OCI-LY7 (cell line): Measurements from ENCODE around the gene TOP2B. TPM values are rescaled to one million over a fixed set of nuclear protein-coding genes. Genes with fewer than 3 reads are reported as not detected.

Experiments used
- BruUV-seq: library from RNA; stranded (reverse); fragments of 400-500 nt; replicated peaks from 2 replicates; lab custom pipeline; 2021; lab: Mats Ljungman, UMichigan
- CTCF ChIA-PET: fragments of 300-600 bp; sonication (Branson Sonifier 250); formaldehyde crosslinking; loops from one replicate; lab custom pipeline; 2022; ENCODE audit warnings: antibody characterized with exemption; ENCODE audit not compliant: unreplicated experiment; lab: Charles Lee
- POLR2A ChIA-PET: fragments of 300-600 bp; sonication (Branson Sonifier 250); formaldehyde crosslinking; loops from one replicate; lab custom pipeline; 2022; ENCODE audit warnings: antibody characterized with exemption; lab: Charles Lee
- DNase-seq: peaks from one replicate; pipeline ENCODE4 v3.0.0-alpha.2; 2015; ENCODE audit warnings: low spot score
- H2AFZ ChIP-seq: fragments of 200-600 bp; sonication (generic), shearing (Covaris generic); 2 replicates; pipeline ENCODE4 v1.6.1; 2014; ENCODE audit warnings: mild to moderate bottlenecking, antibody characterized with exemption, low read length, moderate library complexity
- H3K27ac ChIP-seq: fragments of 200-600 bp; sonication (generic); 2 replicates; pipeline ENCODE4 v1.5.1; 2014; ENCODE audit warnings: mixed run types, low read depth, mild to moderate bottlenecking, moderate library complexity, low read length, inconsistent platforms; ENCODE audit not compliant: poor library complexity, severe bottlenecking
- H3K36me3 ChIP-seq: fragments of 200-600 bp; sonication (generic); 2 replicates; pipeline ENCODE4 v1.6.1; 2014; ENCODE audit warnings: mild to moderate bottlenecking, antibody characterized with exemption, low read length, moderate library complexity, mixed read lengths; ENCODE audit not compliant: insufficient read depth
- H3K4me1 ChIP-seq: fragments of 200-600 bp; sonication (generic); 2 replicates; pipeline ENCODE4 v1.5.1; 2014; ENCODE audit warnings: mild to moderate bottlenecking, low read length; ENCODE audit not compliant: insufficient read depth, poor library complexity, severe bottlenecking
- H3K4me2 ChIP-seq: fragments of 200-600 bp; sonication (generic); 2 replicates; pipeline ENCODE4 v1.6.1; 2014; ENCODE audit warnings: mild to moderate bottlenecking, low read length
- H3K4me3 ChIP-seq: fragments of 200-600 bp; sonication (generic); 2 replicates; pipeline ENCODE4 v1.5.1; 2014; ENCODE audit warnings: mild to moderate bottlenecking, low read depth, low read length; ENCODE audit not compliant: poor library complexity, severe bottlenecking
- H3K79me2 ChIP-seq: fragments of 200-600 bp; sonication (generic); 2 replicates; pipeline ENCODE4 v1.6.1; 2016; ENCODE audit warnings: low read depth, mild to moderate bottlenecking, low read length, moderate library complexity, mixed read lengths; ENCODE audit not compliant: insufficient read depth
- H3K9me2 ChIP-seq: fragments of 200-600 bp; sonication (generic); 2 replicates; pipeline ENCODE4 v1.6.1; 2016; ENCODE audit warnings: mild to moderate bottlenecking, low read length, mixed read lengths; ENCODE audit not compliant: insufficient read depth
- H3K9me3 ChIP-seq: fragments of 200-600 bp; sonication (generic); 2 replicates; pipeline ENCODE4 v1.6.1; 2014; ENCODE audit warnings: mild to moderate bottlenecking, mixed run types, low read length, mixed read lengths
- H4K20me1 ChIP-seq: fragments of 200-600 bp; sonication (generic); 2 replicates; pipeline ENCODE4 v1.6.1; 2014; ENCODE audit warnings: mild to moderate bottlenecking, antibody characterized with exemption, low read length, moderate library complexity, mixed read lengths; ENCODE audit not compliant: insufficient read depth
- CTCF ChIP-seq: fragments of 200-600 bp; sonication (generic); conservative IDR thresholded peaks from 2 replicates; pipeline ENCODE4 v1.5.1; 2014; ENCODE audit warnings: mild to moderate bottlenecking, antibody characterized with exemption, low read length, moderate library complexity, mixed read lengths
- EZH2phosphoT487 ChIP-seq: fragments of 200-600 bp; sonication (generic); IDR thresholded peaks from 2 replicates; pipeline ENCODE4 v1.6.1; 2018; ENCODE audit warnings: low read depth, borderline replicate concordance, mild to moderate bottlenecking, mixed run types, antibody characterized with exemption, low read length, moderate library complexity, mixed read lengths
- intact Hi-C: fragments of 100-400 bp; cut with micrococcal nuclease; formaldehyde crosslinking; loops from one replicate; pipeline ENCODE4 v1.10.0; 2022; ENCODE audit not compliant: unreplicated experiment
- total RNA-seq, 2 experiments: library from RNA; depleted of rRNA in 1 of 2; stranded (reverse); fragments of >200 nt in 1 of 2; shearing (Covaris generic) in 1 of 2; gene quantifications; 2 replicates each; pipeline ENCODE4 v1.2.3, GENCODE V29; 2014 to 2022

Gene TOP2B
- total RNA-seq, 2 experiments from 2014 or later = 162 to 264 TPM

- Histone ChIP-seq H3K36me3 (no peaks in the 10 kb centered on the region), H3K4me3 (no peak overlapping the region), H3K79me2 (no peaks in the 10 kb centered on the region), H3K4me2 (no peak overlapping the region), H3K9me2 (no peaks in the 10 kb centered on the region), H3K9me3 (peaks cover 6% of the 10 kb centered on the region; the same call in 1 of the 2 replicates), H4K20me1 (no peaks in the 10 kb centered on the region), H3K27ac (no peak overlapping the region), H2AFZ (no peak overlapping the region), H3K4me1 (no peaks in the 10 kb centered on the region)
- TF ChIP-seq CTCF = no peak
- TF ChIP-seq EZH2phosphoT487 = no peak
- no peak for DNase-seq
- POLR2A ChIA-PET = interaction anchor here (1.1 to 1.3 kb wide), 2 partner anchors 13 to 18 kb away, joined by 3 to 4 read pairs; no protein-coding TSS in a partner anchor
- CTCF ChIA-PET = no interaction called here
- intact Hi-C loops = no loop called here
- no TSS peak for BruUV-seq
Observed at GRCh38 chr3:25679166-25679565, 14.5 kb upstream of the TOP2B start.

- no peak overlapping the region for H3K27ac ChIP-seq
- no peak overlapping the region for H3K4me3 ChIP-seq
- H2AFZ ChIP-seq = no peak overlapping the region
- intact Hi-C loops = no loop called here
- no peak for DNase-seq
- no peak for TF ChIP-seq EZH2phosphoT487
- no peak for TF ChIP-seq CTCF
- CTCF ChIA-PET = no interaction called here
- H3K4me2 ChIP-seq = no peak overlapping the region
- peaks cover 12% of the 10 kb centered on the region; the same call in 1 of the 2 replicates for H3K9me3 ChIP-seq
- no peaks in the 10 kb centered on the region for H3K4me1 ChIP-seq
- POLR2A ChIA-PET = interaction anchor here (1.1 to 1.3 kb wide), 2 partner anchors 13 to 17 kb away, joined by 3 to 4 read pairs; no protein-coding TSS in a partner anchor
- H3K36me3 ChIP-seq = no peaks in the 10 kb centered on the region; the same call in 1 of the 2 replicates
- no peaks in the 10 kb centered on the region for H3K9me2 ChIP-seq
- no peaks in the 10 kb centered on the region for H4K20me1 ChIP-seq
- no peaks in the 10 kb centered on the region for H3K79me2 ChIP-seq
- BruUV-seq = no TSS peak
Observed at GRCh38 chr3:25678581-25678980, 13.9 kb upstream of the TOP2B start.

- POLR2A ChIA-PET = interaction anchor here (1.0 to 1.5 kb wide), 3 partner anchors 8 to 20 kb away, joined by 3 to 4 read pairs (median 3); no protein-coding TSS in a partner anchor
- intact Hi-C loops = no loop called here
- CTCF ChIA-PET = no interaction called here
- no peaks in the 10 kb centered on the region for H3K9me2 ChIP-seq
- H3K27ac ChIP-seq = no peak overlapping the region
- H3K4me1 ChIP-seq = no peaks in the 10 kb centered on the region
- no peak overlapping the region for H3K4me2 ChIP-seq
- no peaks in the 10 kb centered on the region for H3K79me2 ChIP-seq
- no peak overlapping the region for H2AFZ ChIP-seq
- peaks cover 7% of the 10 kb centered on the region; the same call in 1 of the 2 replicates for H3K36me3 ChIP-seq
- no peak for TF ChIP-seq CTCF
- TF ChIP-seq EZH2phosphoT487 = no peak
- no peak for DNase-seq
- BruUV-seq = no TSS peak
- peaks cover 23% of the 10 kb centered on the region; the same call in 1 of the 2 replicates for H3K9me3 ChIP-seq
- no peak overlapping the region for H3K4me3 ChIP-seq
- no peaks in the 10 kb centered on the region for H4K20me1 ChIP-seq
Observed at GRCh38 chr3:25677121-25677520, 12.4 kb upstream of the TOP2B start.
